Fibroblast of mammary gland (primary cell): ENCODE results near the gene HIVEP3.
A peak's percentile ranks its signal among the peaks of the same experiment; 100 is the strongest.

Experiments
- DNase-seq: peaks from one replicate; pipeline ENCODE4 v3.0.0-alpha.2; 2010; ENCODE audit warnings: low read depth
- H3K4me3 ChIP-seq: 2 replicates; pipeline ENCODE4 v1.5.1; 2011; ENCODE audit warnings: low read depth, mild to moderate bottlenecking, low read length, moderate library complexity; ENCODE audit not compliant: control insufficient read depth
- CTCF ChIP-seq: conservative IDR thresholded peaks from 2 replicates; pipeline ENCODE4 v1.5.1; 2011; ENCODE audit warnings: low read depth, low read length, inconsistent platforms; ENCODE audit not compliant: control insufficient read depth, insufficient read depth

Gene HIVEP3

GRCh38 chr1:41861535-41862383 lies 57.0 kb downstream of the HIVEP3 start:
- no peak for TF ChIP-seq CTCF
- DNase-seq, result peak; percentile 23
- H3K4me3 ChIP-seq, result no peak overlapping the region

- no peak for TF ChIP-seq CTCF
- H3K4me3 ChIP-seq, result no peak overlapping the region
- DNase-seq, result no peak
Observed at GRCh38 chr1:41860771-41861170, 58.0 kb downstream of the HIVEP3 start.

GRCh38 chr1:41860214-41860613 lies 58.5 kb downstream of the HIVEP3 start:
- no peak for TF ChIP-seq CTCF
- DNase-seq, result no peak
- no peak overlapping the region for H3K4me3 ChIP-seq

- TF ChIP-seq CTCF, result no peak
- DNase-seq, result no peak
- no peak overlapping the region for H3K4me3 ChIP-seq
Observed at GRCh38 chr1:41859686-41860085, 59.0 kb downstream of the HIVEP3 start.

GRCh38 chr1:41856944-41857285 lies 61.8 kb downstream of the HIVEP3 start:
- DNase-seq, result peak; percentile 44

GRCh38 chr1:41856151-41856943 lies 62.4 kb downstream of the HIVEP3 start:
- no peak for TF ChIP-seq CTCF
- H3K4me3 ChIP-seq, result no peak overlapping the region
- no peak for DNase-seq

More at GRCh38 chr1:41856944-41857285, 61.8 kb downstream of the HIVEP3 start:
- no peak for TF ChIP-seq CTCF
- no peak overlapping the region for H3K4me3 ChIP-seq
